Measurements from ENCODE around the gene RPP40.
"Not testable (repeated sequence)": the region's sequence is repeated elsewhere in the genome, so short reads cannot be mapped to it uniquely, and the experiment has no call there.

RPP40 gene

DNA sequence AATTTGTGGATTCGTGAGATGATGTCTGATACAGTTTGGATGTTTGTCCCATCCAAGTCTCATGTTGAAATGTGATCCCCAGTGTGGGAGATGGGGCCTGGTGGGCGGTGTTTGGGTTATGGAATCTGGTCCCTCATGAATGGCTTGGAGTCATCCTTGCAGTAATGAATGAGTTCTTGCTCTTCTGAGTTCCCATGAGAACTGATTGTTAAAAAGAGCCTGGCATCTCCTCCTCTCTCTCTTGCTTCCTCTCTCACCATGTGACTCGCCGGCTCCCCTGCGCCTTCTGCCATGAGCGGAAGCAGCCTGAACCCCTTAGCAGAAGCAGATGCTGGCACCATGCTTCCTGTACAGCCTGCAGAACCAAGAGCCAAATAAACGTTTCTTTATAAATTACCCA, 30.5 kb upstream of the RPP40 start:
- no peak overlapping the region for H3K4me3 ChIP-seq (ENCODE audit: extremely low read depth, insufficient read depth, low read length, poor library complexity, severe bottlenecking)
- H3K9me3 ChIP-seq (ENCODE audit: control insufficient read depth, low read length) = no peaks in the 10 kb centered on the region
- 92 to 94% methylated on average over 6 of the region's 7 CpGs for WGBS, 2 experiments (ENCODE audit: insufficient coverage in 2 of 2)
- no peak overlapping the region for H3K27ac ChIP-seq (ENCODE audit: low read depth, low read length, severe bottlenecking)
- H3K36me3 ChIP-seq (ENCODE audit: control insufficient read depth, insufficient read depth, low read length) = no peaks in the 10 kb centered on the region
- peaks cover 9% of the 10 kb centered on the region for H3K4me1 ChIP-seq (ENCODE audit: control insufficient read depth, insufficient read depth, low read length, poor library complexity, severe bottlenecking)

- H3K9me3 ChIP-seq (ENCODE audit: control insufficient read depth, low read length); H3K4me1 ChIP-seq (ENCODE audit: control insufficient read depth, insufficient read depth, low read length, poor library complexity, severe bottlenecking); H3K27ac ChIP-seq (ENCODE audit: low read depth, low read length, severe bottlenecking); H3K36me3 ChIP-seq (ENCODE audit: control insufficient read depth, insufficient read depth, low read length); H3K4me3 ChIP-seq (ENCODE audit: extremely low read depth, insufficient read depth, low read length, poor library complexity, severe bottlenecking): not testable (repeated sequence)
- WGBS, 2 experiments (ENCODE audit: insufficient coverage in 2 of 2) = 93 to 97% methylated on average over 3 to 9 of the region's 14 CpGs
Measured at GRCh38 chr6:5033214-5033904, 29.5 kb upstream of the RPP40 start.

GRCh38 chr6:5032706-5033105, 28.9 kb upstream of the RPP40 start:
- not testable (repeated sequence) for H3K4me1 ChIP-seq (ENCODE audit: control insufficient read depth, insufficient read depth, low read length, poor library complexity, severe bottlenecking); H3K9me3 ChIP-seq (ENCODE audit: control insufficient read depth, low read length); H3K27ac ChIP-seq (ENCODE audit: low read depth, low read length, severe bottlenecking); H3K36me3 ChIP-seq (ENCODE audit: control insufficient read depth, insufficient read depth, low read length)
- peak overlapping the region; percentile 21 for H3K4me3 ChIP-seq (ENCODE audit: extremely low read depth, insufficient read depth, low read length, poor library complexity, severe bottlenecking)
- 28 to 37% methylated on average over 9 of the region's 13 CpGs for WGBS, 2 experiments (ENCODE audit: insufficient coverage in 2 of 2)

DNA sequence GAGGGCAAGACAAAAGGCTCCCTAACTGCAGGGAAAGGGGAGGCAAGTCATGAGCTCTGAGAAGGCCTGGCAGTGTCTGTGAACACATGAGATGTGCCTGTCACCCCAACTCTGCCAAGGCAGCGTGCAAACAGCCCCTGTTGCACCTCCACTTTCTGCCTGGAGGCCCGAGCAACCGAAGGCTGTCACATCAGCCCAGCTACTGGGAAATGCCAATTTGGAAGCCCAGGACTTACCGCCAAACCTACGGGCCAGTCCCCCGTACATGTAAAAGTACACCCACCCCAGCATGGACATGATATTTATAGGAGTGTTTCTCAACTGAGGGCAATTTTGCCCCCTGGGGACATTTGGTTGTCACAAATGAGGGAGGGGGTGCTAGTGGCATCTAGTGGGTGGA, 27.3 kb upstream of the RPP40 start:
- no peak overlapping the region for H3K4me3 ChIP-seq (ENCODE audit: extremely low read depth, insufficient read depth, low read length, poor library complexity, severe bottlenecking)
- WGBS, 2 experiments (ENCODE audit: insufficient coverage in 2 of 2) = 97 to 98% methylated on average over 5 to 6 of the region's 6 CpGs
- peaks cover 9% of the 10 kb centered on the region for H3K4me1 ChIP-seq (ENCODE audit: control insufficient read depth, insufficient read depth, low read length, poor library complexity, severe bottlenecking)
- H3K36me3 ChIP-seq (ENCODE audit: control insufficient read depth, insufficient read depth, low read length) = no peaks in the 10 kb centered on the region
- no peak overlapping the region for H3K27ac ChIP-seq (ENCODE audit: low read depth, low read length, severe bottlenecking)
- H3K9me3 ChIP-seq (ENCODE audit: control insufficient read depth, low read length) = no peaks in the 10 kb centered on the region

DNA sequence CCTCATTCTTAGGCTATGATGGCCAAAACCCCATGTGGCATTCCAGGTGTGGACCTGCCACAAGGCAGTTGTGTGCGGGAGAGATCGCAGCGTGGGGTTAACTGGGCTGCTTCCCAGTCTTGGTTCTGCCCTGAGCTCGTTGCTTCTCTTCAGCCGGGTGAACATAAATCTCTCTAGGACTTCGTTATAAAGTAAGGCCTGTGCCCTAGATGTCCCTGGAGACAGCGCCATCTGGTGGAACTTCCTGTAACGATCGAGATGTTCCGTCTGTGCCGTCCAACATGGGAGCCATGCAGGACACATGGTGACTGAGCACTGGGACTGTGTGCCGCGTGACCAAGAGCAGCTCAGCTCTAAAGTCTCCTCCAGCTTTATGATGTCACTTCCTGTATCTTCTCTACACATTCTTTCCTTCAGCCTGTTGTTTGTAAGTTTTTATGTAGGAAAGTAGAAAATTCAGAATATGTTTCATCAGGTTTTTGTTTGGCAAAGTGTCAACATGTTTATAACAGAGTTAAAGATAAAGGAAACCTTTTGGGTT, 26.8 kb upstream of the RPP40 start:
- H3K4me1 ChIP-seq (ENCODE audit: control insufficient read depth, insufficient read depth, low read length, poor library complexity, severe bottlenecking) = peaks cover 12% of the 10 kb centered on the region
- no peak overlapping the region for H3K27ac ChIP-seq (ENCODE audit: low read depth, low read length, severe bottlenecking)
- no peaks in the 10 kb centered on the region for H3K9me3 ChIP-seq (ENCODE audit: control insufficient read depth, low read length)
- no peaks in the 10 kb centered on the region for H3K36me3 ChIP-seq (ENCODE audit: control insufficient read depth, insufficient read depth, low read length)
- 31% methylated on average over 11 of the region's 13 CpGs for WGBS, 2 experiments (ENCODE audit: insufficient coverage in 2 of 2)
- H3K4me3 ChIP-seq (ENCODE audit: extremely low read depth, insufficient read depth, low read length, poor library complexity, severe bottlenecking) = no peak overlapping the region

GRCh38 chr6:5029609-5030008, 25.8 kb upstream of the RPP40 start:
- WGBS, 2 experiments (ENCODE audit: insufficient coverage in 2 of 2) = 89 to 91% methylated on average over 2 to 4 of the region's 5 CpGs
- Histone ChIP-seq H3K4me3 (ENCODE audit: extremely low read depth, insufficient read depth, low read length, poor library complexity, severe bottlenecking) (no peak overlapping the region), H3K36me3 (ENCODE audit: control insufficient read depth, insufficient read depth, low read length) (no peaks in the 10 kb centered on the region), H3K9me3 (ENCODE audit: control insufficient read depth, low read length) (no peaks in the 10 kb centered on the region), H3K4me1 (ENCODE audit: control insufficient read depth, insufficient read depth, low read length, poor library complexity, severe bottlenecking) (peaks cover 16% of the 10 kb centered on the region), H3K27ac (ENCODE audit: low read depth, low read length, severe bottlenecking) (no peak overlapping the region)

- no peaks in the 10 kb centered on the region for H3K9me3 ChIP-seq (ENCODE audit: control insufficient read depth, low read length)
- peaks cover 16% of the 10 kb centered on the region for H3K4me1 ChIP-seq (ENCODE audit: control insufficient read depth, insufficient read depth, low read length, poor library complexity, severe bottlenecking)
- H3K27ac ChIP-seq (ENCODE audit: low read depth, low read length, severe bottlenecking) = no peak overlapping the region
- no peak overlapping the region for H3K4me3 ChIP-seq (ENCODE audit: extremely low read depth, insufficient read depth, low read length, poor library complexity, severe bottlenecking)
- H3K36me3 ChIP-seq (ENCODE audit: control insufficient read depth, insufficient read depth, low read length) = no peaks in the 10 kb centered on the region
- WGBS, 2 experiments (ENCODE audit: insufficient coverage in 2 of 2) = 100% methylated on average over 1 of the region's 5 CpGs; no CpG with 5 or more reads in 1 of the 2 experiments
Measured at GRCh38 chr6:5028921-5029320, 25.1 kb upstream of the RPP40 start.

DNA sequence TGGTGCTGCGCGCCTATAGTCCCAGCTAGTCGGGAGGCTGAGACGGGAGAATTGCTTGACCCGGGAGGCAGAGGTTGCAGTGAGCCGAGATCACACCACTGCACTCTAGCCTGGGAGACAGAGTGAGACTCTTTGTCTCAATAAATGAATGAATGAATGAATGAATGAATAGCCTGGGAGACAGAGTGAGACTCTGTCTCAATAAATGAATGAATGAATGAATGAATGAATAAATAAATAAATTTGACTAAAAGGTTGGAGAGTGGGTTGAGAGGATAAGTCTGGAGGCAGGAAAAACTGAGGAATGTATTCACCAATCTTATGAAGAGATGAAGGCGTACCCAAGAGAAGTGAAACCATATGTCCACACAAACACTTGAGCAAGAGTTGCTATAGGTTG, 24.5 kb upstream of the RPP40 start:
- no peaks in the 10 kb centered on the region for H3K9me3 ChIP-seq (ENCODE audit: control insufficient read depth, low read length)
- WGBS, 2 experiments (ENCODE audit: insufficient coverage in 2 of 2) = 94 to 99% methylated on average over 6 of the region's 7 CpGs
- H3K4me3 ChIP-seq (ENCODE audit: extremely low read depth, insufficient read depth, low read length, poor library complexity, severe bottlenecking) = no peak overlapping the region
- no peak overlapping the region for H3K27ac ChIP-seq (ENCODE audit: low read depth, low read length, severe bottlenecking)
- no peaks in the 10 kb centered on the region for H3K36me3 ChIP-seq (ENCODE audit: control insufficient read depth, insufficient read depth, low read length)
- H3K4me1 ChIP-seq (ENCODE audit: control insufficient read depth, insufficient read depth, low read length, poor library complexity, severe bottlenecking) = peaks cover 16% of the 10 kb centered on the region

DNA sequence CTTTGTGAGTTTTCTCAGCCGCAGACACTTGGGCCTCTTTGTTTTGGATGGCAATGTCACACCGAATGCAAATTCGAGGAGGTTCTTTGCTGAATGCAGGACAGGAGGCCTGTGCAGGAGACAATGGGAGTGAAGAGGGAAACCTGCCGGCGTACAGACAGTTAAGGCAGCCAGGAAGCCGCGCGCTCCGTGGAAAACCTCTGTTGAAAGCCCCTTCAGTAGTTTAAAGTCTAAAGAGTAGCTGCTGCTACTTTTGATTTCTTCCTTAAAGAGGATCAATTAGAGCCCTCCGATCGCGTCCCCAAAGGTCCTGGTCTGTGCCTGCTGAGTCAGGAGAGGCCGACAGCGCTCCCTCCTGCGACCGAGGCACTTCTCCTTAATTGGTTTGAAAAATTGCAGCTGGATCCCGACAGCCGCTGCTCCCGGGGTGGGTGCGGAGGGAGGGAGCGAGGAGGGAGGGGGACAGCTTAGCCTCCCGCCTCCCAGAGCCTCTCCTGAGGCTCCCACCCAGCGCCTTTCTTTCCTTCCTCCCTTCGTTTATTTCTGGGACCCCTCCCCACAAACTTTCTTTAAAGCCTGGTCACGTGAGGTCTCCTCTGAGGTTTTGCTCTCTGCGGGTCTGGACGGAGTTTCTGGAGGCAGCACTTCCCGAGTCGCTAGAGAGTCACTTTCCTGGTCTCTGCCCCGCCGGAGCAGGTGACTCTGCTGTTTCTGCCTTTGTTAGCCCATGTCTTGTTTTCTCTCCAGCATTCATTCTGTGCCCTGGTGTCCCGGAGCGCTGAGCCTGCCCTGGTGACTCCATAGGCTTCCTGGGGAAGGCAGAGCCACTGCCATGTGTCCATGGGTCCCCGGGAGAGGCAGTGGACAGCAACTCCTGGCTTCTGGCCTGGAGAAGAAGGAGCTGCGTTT, 22.3 kb upstream of the RPP40 start:
- no peaks in the 10 kb centered on the region for H3K36me3 ChIP-seq (ENCODE audit: control insufficient read depth, insufficient read depth, low read length)
- WGBS, 2 experiments (ENCODE audit: insufficient coverage in 2 of 2) = 4 to 7% methylated on average over 19 to 26 of the region's 35 CpGs
- no peaks in the 10 kb centered on the region for H3K9me3 ChIP-seq (ENCODE audit: control insufficient read depth, low read length)
- H3K4me3 ChIP-seq (ENCODE audit: extremely low read depth, insufficient read depth, low read length, poor library complexity, severe bottlenecking) = peak overlapping the region; percentile 37
- peaks cover 7% of the 10 kb centered on the region for H3K4me1 ChIP-seq (ENCODE audit: control insufficient read depth, insufficient read depth, low read length, poor library complexity, severe bottlenecking)
- peak overlapping the region; percentile 66 for H3K27ac ChIP-seq (ENCODE audit: low read depth, low read length, severe bottlenecking)

DNA sequence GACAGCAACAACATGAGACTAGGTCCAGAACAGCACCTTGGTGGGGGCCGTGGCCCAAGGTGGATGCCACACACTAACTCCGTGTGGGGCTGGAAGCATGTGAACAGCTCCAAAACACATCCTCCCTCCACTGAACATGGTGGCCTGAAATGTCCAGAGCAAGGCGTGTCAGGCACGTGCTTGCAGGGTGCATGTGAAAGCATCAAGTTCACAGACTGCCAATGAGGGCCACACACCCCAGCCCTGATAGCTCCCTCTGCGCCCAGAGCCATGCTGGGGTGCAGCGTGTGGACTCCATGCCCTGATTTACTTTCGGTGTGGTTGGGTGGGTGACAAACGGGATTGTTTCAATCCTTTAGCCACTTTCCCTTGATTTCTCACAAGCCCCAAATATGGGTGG, 20.1 kb upstream of the RPP40 start:
- Histone ChIP-seq H3K4me1 (ENCODE audit: control insufficient read depth, insufficient read depth, low read length, poor library complexity, severe bottlenecking) (peaks cover 7% of the 10 kb centered on the region), H3K36me3 (ENCODE audit: control insufficient read depth, insufficient read depth, low read length) (no peaks in the 10 kb centered on the region)
- WGBS, 2 experiments (ENCODE audit: insufficient coverage in 2 of 2) = 96 to 100% methylated on average over 5 of the region's 8 CpGs

More for the DNA sequence above, 20.1 kb upstream of the RPP40 start:
- Histone ChIP-seq H3K4me3 (ENCODE audit: extremely low read depth, insufficient read depth, low read length, poor library complexity, severe bottlenecking) (no peak overlapping the region), H3K9me3 (ENCODE audit: control insufficient read depth, low read length) (no peaks in the 10 kb centered on the region), H3K27ac (ENCODE audit: low read depth, low read length, severe bottlenecking) (no peak overlapping the region)

All from mesodermal cell (in vitro differentiated cells).